ENCODE results near the gene RBM34. TPM values are rescaled to one million over a fixed set of nuclear protein-coding genes. Genes with fewer than 3 reads are reported as not detected.
"Not testable (repeated sequence)": the region's sequence is repeated elsewhere in the genome, so short reads cannot be mapped to it uniquely, and the experiment has no call there.

Gene RBM34, protein sequence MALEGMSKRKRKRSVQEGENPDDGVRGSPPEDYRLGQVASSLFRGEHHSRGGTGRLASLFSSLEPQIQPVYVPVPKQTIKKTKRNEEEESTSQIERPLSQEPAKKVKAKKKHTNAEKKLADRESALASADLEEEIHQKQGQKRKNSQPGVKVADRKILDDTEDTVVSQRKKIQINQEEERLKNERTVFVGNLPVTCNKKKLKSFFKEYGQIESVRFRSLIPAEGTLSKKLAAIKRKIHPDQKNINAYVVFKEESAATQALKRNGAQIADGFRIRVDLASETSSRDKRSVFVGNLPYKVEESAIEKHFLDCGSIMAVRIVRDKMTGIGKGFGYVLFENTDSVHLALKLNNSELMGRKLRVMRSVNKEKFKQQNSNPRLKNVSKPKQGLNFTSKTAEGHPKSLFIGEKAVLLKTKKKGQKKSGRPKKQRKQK
- 101 and 102 TPM in 2 replicates for total RNA-seq

DNA sequence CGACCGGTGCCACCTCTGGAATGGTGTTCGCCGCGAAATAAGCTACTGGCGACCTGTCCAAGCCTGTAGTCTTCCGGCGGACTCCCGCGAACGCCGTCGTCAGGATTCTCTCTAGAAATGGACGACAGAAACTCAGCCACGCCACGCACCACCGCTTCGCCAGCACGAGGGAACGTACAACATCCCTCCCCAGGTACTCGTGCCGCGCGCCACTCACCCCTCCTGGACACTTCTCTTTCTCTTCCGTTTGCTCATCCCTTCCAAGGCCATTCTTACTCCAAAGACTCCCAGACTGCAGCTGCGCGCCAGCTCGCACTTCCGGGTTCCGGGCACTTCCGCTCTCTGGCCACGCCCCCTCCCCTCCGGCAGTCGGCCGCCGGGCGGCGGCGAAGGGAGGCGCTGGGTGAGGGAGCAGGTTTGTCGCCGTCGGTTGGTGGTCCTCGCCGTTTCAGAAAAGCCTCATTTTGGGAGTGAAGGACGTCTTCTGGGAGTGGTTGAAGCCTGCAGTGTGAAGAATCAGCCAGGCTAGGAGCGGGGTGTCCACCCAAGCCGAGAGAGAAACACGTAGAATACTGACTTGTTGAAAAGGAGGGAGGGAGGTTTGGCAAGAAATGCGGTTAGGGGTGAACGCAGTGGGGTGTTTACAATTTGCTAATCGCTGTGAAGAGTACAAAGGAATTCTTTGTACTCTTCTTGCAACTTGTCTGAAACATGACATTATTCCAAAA, at the start of gene RBM34:
Gene RBM34 (minus strand): TSS at position 294 of the 728 bp plus-strand sequence. CDS start 24 bp downstream, at position 270.
- intact Hi-C loops (cut with micrococcal nuclease) = loop anchor here (1.0 to 5.0 kb wide), 7 partner anchors 33 to 550 kb away; partner anchors contain the start of genes ARID4B, GGPS1, IRF2BP2 and TBCE

DNA sequence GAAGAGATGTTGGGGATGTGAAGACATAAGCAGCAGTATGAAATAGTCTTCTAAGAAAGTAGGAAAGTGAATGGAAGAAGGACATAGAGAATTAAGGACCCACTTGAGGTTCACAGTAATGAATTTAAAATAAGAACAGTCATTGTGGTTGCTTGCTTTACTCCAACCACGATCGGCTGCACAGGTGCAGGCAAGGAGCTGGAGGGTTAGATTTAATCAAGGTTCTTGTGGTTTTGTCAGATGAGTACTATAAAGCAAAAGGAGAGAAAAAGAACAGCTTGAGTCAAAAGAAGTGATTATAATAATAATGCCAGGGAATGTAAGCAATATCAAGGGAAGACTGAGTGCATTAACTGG, 46.1 kb upstream of the RBM34 start:
- intact Hi-C loops (cut with micrococcal nuclease) = loop anchor here (1.0 to 5.0 kb wide), 3 partner anchors 38 to 120 kb away; partner anchors contain the start of genes ARID4B, GGPS1 and RBM34

DNA sequence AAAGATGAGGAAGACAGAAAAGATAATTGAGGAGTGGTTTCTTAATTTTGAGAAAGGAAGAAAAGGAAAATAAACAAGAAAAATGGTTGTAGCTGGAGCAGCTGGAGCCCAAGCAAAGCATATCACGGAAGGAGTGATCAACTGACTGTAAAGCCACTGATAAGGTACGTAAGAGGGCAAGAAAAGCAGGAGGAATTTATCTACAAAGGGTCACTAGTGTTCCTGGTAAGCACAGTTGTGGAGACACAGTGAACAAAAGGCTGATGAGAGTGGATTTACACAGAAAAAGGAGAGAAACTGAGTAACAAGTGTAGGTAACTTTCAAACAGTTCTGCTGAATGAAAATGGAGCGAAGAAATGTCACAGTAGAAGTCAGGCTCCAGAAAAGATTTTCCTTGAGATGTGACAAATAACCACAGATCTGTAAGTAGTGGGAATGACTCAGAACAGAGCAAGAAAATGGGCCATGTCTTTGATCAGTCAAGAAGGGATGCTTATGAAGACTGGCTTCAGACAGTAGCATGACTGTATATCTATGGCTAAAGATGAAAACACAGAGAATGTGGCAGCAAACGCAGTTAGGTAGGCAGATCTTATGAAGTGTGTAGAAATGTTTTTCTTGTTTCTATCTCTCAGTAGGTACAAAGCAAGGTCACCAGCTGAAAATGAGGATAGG, 45.6 kb upstream of the RBM34 start:
- intact Hi-C loops (cut with micrococcal nuclease) = loop anchor here (1.0 to 5.0 kb wide), 3 partner anchors 39 to 121 kb away; partner anchors contain the start of genes ARID4B, GGPS1 and RBM34

DNA sequence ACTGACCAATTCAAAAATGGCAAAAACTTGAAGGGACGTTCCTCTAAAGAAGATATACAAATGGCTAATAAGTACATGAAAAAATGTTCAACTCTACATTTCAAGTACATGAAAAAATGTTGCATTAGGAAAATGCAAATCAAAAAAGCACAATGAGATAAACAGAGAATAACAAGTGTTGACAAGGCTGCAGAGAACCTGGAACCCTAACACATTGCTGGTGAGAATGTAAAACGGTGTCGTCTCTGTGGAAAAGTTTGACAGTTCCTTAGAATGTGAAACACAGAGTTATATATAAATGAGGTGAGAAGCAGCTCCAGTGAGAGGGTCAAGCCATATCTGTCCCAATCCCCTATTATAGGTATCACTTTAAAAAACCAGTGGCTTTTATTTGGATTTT, 44.6 kb upstream of the RBM34 start:
- intact Hi-C loops (cut with micrococcal nuclease) = loop anchor here (5.0 kb wide), 2 partner anchors 43 to 122 kb away; partner anchors contain the start of genes ARID4B, GGPS1 and RBM34

DNA sequence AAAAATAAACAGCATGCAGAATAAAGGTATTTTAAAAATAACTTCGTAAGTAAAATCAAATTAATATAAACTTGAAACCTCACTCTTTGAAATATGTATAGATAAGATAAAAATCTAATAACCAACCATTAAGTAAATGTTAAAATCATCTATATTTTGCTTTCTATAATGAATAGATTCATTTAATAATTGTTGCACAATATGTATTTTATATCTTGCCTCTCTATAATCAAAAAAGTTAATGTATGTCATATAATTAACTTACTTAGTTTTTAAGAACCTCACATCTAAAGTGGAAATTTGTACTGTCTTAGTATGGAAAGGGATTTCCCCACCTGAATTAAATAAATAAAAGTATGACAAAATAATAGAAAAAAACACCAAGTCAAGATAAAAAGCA, 42.4 kb upstream of the RBM34 start:
- intact Hi-C loops (cut with micrococcal nuclease) = no loop called here

DNA sequence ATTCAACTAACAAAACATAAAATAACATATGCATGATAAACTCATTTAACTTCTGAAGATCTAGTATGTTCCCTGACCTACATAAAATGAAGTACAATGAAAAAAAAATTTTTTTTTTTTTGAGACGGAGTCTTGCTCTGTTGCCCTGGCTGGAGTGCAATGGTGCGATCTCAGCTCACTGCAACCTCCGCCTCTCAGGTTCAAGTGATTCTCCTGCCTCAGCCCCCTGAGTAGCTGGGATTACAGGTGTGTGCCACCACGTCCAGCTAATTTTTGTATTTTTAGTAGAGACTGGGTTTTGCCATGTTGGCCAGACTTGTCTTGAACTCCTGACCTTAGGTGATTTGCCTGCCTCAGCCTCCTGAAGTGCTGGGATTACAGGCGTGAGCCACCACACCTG, 41.4 kb upstream of the RBM34 start:
- intact Hi-C loops (cut with micrococcal nuclease) = not testable (repeated sequence)

DNA sequence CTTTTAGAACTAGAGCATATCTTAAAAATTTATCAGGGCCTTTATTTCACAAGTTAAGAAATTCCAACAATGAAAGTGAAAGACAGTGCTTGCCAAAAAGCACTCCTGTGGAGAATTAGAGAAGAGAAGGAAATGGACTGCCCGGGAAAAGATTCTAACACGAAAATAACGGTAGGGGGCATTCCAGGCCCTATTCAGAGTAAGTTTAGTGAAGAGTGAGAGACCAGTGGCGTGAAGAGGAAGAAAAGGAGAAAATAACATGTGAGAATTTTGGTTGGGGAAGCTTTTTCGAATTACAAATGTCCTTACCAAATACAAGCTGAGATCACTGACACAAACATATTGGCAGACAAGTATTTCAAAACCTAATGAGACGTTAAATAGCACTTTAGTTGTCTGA, 38.4 kb upstream of the RBM34 start:
- intact Hi-C loops (cut with micrococcal nuclease) = loop anchor here (2.0 kb wide), 1 partner anchor 217 kb away; no protein-coding TSS in a partner anchor

DNA sequence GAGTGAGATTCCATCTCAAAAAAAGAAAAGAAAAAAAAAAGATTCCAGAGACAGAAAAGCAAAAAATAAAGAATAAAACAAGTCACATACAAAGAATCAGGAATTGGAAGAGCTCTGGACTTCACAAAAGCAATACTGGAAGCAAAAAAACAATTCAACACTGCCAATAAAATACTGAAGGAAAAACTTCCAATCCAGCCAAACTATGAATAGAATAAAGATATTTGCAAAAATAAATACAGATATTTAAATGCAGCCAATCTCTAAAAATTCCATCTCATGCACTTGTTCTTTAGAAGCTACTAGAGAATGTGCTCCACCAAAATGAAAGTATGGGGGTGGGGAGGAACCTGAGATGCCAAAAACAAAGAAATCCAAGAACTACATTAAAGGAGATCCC, 29.4 kb upstream of the RBM34 start:
- intact Hi-C loops (cut with micrococcal nuclease) = no loop called here

DNA sequence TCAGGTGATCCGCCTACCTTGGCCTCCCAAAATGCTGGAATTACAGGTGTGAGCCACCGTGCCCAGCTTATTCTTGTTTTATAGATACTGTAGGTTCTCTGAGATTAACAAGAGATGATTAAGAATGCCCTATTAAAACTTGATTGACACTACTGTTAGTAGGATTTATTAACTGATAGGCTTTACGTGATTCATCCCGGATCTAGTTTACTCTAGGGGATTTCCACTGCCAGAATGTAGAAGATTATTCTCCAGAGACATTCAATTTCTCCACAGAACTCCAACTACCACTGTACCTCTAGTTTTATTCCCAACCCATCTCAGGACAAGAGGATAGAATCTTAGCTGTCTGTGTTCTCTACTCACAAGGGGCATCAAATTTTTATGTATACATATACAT, 26.3 kb upstream of the RBM34 start:
- intact Hi-C loops (cut with micrococcal nuclease) = no loop called here

DNA sequence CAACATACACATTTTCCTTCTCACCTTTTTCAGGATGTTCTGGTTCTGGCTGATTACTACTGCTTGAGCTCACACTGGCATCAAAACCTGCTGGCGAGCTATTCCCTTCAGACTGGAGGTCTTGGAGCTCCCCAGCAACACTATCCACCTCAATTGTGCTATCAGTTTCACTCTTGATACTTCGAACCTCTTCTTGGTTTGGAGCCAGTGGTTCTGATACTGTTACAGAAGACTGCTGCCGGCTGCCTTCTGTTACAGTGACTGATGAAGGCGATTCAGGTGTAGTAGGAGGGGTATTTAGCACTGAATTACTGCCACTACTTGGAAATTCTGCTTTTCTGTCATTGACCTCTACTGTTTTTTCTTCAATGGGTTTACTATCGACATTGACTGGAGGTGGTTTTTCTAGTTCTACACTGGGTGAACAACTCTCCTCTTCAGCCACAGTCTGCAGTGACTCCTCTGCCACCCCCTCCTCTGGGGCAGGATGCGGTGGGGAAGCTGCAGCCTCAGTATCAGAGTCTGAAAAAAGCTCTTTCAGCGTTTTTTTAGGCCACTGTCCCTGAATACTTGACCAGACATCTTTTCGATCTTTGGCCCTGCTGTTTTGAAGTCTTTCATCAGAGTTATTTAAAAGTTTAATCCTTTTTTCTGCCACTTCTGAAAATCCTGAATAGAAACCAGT, 20.7 kb upstream of the RBM34 start:
- intact Hi-C loops (cut with micrococcal nuclease) = no loop called here

DNA sequence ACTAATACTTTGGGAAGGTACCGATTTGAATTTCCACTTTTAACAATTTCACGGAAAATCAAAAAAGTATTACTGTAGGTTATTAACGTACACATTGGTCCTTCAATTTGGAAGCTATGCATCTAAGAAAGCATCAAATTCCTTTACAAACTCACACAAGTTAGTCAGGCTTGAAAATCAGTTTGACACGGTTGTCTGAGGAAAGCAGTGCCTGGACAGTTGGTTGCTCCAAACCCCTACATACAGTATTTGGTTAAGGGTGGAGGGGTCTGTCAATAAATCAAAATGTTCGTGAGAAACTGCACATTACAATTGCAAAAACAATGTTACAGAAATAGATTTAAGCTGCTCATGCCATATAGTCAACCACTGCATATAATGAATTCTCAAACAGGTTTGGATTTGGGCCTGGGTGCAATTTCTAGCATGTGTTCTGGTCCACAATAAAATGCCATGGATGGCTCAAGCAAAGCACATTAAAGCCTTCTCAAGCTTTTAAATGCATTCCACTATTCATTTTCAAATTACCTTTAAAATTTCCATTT, 19.9 kb upstream of the RBM34 start:
- intact Hi-C loops (cut with micrococcal nuclease) = no loop called here

DNA sequence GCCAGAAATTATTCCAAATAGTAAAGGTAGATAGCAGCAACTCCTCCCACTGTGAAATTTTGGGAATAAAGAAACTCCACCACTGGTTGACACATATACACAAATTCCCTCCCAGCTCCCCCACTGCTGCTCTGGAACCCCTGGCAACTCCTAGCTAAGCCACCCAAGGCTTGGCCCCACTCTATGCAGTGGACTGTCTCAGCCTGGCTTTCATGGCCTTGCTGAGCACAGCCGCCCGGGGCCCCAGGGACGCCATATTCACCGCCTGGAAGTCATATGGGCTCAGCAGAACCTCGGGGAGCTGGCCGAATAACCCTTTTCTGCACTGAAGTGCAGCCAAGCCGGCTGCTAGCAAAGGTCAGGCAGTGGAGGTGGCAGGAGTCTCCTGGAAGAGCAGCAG, 15.4 kb upstream of the RBM34 start:
- intact Hi-C loops (cut with micrococcal nuclease) = no loop called here

DNA sequence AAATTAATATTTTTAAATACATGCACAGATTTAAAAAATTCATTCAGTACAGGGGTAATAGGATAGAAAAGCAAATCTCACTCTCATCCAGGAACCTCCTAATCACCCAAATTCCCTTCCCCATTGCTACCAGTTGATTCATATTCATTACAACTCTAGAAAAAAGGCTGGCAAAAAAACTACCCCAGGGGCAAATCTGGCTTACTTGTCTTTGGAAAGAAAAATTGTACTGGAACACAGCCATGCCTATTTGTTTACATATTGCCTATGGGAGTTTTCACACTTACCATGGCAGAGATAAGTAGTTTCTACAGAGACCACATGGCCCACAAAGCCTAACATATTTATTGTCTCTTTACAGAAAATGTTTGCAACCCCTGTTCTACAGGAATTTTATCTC, 8.9 kb upstream of the RBM34 start:
- intact Hi-C loops (cut with micrococcal nuclease) = no loop called here

DNA sequence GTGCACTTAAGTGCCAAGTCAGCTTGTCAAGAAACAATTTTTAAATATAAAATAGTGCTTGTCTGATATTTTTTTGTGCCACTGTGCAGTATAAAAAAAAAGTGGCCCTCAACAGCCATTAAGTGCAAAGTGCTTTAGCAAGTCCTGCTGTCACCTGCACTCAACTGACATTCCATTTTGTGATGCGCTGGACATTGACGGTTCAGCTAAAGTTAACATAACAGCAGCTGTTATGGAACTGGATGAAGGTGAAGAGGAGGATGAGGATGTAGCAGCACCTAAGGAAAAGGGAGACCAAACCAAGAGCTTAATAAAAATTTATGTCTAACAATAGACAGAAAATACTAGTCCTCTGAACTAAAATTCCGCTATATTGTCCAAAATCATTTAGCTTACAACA, 7.3 kb upstream of the RBM34 start:
- intact Hi-C loops (cut with micrococcal nuclease) = no loop called here

DNA sequence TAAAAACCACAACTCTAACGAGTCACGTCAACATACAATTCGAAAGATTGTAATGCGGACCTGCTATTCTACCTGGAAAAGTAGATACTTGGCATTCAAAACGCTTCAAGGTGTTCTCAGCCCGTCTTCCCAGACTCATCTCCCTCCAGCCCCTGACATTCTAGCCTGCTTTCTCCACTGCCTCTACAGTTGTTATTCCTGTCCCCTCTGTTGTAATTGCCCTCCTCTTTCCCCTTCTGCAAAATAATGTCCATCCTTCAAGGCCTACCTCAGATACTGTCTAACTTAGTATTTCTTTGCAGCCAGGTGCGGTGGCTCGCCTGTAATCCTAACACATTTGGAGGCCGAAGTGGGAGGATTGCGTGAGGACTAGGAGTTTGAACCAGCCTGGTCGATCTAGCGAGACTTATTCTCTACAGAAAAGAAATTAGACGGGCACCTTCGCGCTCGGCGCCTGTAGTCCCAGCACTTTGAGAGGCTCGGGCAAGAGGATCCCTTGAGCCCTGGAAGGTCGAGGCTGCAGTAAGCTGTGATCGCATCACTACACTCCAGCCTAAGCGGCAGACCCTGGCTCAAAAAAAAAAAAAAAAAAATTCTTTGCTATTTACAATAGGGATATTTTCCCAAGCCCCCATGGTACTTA, 756 bp upstream of the RBM34 start:
- intact Hi-C loops (cut with micrococcal nuclease) = loop anchor here (1.0 to 5.0 kb wide), 7 partner anchors 34 to 551 kb away; partner anchors contain the start of genes ARID4B, GGPS1, IRF2BP2 and TBCE

DNA sequence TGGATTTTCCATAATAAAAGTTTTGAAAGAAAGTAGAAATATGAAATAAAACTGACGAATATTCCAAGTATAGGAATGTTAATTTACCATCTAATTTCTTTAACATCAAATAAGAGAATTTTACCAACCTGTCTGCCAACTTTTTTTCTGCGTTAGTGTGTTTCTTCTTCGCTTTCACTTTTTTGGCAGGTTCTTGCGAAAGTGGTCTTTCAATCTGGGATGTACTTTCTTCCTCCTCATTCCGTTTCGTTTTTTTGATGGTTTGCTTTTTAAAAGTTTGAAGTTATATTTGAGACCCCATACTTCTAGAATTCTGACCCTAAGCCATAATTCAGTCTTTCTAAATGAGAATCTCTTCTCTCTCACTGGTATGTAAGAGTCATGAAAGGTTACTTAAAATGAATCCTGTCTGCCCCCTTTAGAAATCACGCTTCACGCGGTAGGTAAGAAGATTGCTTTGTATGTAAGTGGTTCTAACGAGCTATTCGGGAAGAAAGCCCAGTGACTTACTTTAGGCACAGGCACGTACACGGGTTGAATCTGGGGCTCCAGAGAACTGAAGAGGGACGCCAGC, 580 bp downstream of the RBM34 start:
- intact Hi-C loops (cut with micrococcal nuclease) = loop anchor here (2.0 to 5.0 kb wide), 2 partner anchors 47 to 550 kb away; partner anchors contain the start of gene IRF2BP2

DNA sequence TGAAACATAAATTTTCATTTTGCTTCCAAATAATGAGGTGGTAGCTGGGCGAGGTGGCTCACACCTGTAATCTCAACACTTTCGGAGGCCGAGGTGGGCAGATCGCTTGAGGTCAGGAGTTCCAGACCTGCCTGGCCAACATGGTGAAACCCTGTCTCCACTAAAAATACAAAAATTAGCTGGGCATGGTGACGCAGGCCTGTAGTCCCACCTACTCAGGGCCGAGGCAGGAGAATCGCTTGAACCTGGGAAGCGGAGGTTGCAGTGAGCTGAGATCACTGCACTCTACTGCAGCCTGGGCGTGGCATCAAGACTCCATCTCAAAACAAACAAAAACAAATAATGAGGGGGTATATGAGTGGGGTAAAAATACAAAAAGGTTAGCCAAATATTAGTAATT, 1.1 kb downstream of the RBM34 start:
- intact Hi-C loops (cut with micrococcal nuclease) = loop anchor here (2.0 to 5.0 kb wide), 2 partner anchors 47 to 549 kb away; partner anchors contain the start of gene IRF2BP2

DNA sequence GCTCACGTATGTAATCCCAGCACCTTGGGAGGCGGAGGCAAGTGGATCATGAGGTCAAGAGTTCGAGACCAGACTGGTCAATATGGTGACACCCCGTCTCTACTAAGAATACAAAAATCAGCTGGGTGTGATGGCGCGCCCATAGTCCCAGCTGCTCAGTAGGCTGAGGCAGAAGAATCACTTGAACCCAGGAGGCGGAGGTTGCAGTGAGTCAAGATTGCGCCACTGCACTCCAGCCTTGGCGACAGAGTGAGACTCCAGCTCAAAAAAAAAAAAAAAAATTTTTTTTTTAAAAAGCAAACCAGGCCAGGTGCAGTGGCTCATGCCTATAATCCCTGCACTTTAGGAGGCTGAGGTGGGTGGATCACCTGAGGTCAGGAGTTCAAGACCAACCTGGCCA, 1.8 kb downstream of the RBM34 start:
- intact Hi-C loops (cut with micrococcal nuclease) = not testable (repeated sequence)

DNA sequence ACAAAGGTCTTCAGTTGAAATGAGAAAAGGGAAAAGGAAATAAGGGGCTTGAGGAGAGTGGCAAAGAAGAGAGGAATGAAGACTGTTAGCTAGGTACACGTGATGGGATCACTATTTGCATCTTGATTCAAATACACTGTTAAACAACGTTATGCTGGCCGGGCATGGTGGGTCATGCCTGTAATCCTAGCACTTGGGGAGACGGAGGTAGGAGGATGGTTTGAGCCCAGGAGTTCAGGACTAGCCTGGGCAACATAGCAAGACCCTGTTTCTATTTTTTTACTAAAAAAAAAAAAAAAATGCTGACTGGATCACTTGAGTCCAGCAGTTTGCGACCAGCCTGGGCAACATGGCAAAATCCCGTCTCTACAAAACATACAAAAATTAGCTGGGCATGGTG, 2.4 kb downstream of the RBM34 start:
- intact Hi-C loops (cut with micrococcal nuclease) = no loop called here

DNA sequence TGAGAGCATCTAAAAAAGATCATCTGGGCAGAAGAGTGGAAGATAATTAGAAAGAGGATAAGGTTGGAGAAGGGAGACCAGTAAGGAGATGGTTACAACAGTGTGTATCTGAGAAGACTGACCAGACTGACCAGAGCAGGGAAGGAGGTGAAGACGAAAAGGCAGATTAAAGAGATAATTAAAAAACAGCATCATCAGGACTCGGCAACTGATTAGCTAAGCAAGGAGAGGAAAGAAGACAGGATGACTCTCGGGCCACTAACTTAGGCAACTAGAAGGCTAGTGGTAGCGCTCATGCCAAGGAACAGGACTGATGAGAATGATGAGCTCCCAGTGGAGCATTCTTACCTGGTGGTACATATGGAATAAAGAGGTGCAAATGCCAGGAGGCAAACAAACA, 3.9 kb downstream of the RBM34 start:
- intact Hi-C loops (cut with micrococcal nuclease) = no loop called here
